GM19238 (cell line): ENCODE data around the gene RORC.
A peak's percentile ranks its signal among the peaks of the same experiment; 100 is the strongest.

Source experiments
- DNase-seq: peaks from one replicate; pipeline ENCODE4 v3.0.0; 2011; ENCODE audit warnings: low spot score; ENCODE audit not compliant: insufficient read length

Gene RORC

DNA sequence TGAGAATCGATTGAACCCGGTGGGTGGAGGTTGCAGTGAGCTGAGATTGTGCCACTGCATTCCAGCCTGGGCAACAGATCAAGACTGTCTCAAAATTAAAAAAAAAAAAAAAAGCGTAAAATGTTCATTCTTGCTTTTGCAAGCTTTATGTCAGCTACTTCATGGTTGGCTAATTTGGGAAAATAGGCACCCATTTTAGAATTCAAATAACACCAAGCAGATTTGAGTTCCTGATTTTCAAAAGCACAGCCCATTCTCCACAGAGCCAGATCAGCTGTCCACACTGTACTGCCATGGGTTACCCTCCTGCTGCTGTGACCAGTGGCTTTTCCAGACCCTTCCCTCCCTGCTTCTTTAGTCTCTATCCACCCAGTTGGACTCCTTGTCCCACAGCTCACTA is 17.5 kb upstream of the RORC start:
- DNase-seq: no peak

DNA sequence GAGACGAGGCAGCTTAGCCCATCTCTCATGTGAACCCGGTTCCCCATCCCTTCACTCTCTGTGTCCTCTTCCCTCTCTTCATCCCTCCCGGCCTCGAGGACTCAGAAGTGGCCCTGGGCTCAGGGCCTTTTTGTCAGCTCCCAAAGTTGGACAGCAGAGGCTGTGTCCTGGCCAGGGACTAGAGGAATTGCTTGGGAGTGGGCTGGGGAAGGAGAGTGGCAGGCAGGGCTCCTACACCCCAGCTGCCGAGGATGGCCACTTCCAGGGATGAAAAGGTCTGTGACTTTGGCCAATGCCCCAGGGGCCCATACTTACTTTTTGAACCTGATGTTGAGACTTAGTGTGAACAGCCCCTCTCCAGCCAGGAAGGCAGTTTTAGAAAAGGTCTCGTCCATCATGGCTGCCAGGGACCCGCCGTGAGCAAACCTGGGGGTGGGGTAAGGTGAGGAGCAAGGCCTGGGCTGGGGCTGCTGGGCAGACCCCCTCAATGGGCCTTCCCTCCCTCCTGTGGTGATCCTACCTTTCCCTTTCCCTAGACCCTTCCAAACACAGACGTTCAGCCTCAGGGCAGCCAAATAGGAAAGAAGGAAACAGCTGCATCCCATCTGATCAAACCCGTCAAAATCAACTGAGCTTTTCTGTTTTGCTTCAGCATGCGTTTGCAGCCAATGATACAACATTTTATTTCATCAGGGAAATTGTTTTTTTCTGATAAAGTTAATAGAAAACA is 16.4 kb upstream of the RORC start:
- DNase-seq: no peak

DNA sequence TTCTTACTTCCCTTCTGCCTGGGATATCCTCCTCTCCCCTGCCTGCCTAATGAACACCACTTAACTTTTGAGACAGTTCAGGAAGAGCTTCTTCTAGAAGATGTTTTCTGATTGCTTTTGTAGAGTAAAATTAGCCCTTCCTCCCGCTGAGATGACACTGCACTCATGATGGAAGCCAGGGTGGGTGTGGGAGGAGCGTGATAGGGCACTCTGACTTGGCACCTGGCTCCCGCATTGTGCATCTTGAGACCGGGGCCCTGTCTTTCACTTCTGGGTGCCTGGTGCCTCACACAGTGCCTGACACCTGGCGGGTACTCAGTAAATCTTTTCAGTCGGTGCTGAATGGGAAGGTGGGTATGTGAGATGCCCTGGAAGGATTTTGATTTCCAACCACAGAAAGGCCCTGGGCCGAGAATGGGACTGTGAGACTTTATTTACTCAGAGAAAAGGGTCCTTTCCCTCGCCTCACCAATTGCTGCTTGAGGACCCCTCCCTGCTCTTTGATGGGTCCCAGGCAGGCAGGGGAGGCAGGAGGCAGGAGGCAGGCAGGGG is 15.2 kb upstream of the RORC start:
- no peak for DNase-seq

DNA sequence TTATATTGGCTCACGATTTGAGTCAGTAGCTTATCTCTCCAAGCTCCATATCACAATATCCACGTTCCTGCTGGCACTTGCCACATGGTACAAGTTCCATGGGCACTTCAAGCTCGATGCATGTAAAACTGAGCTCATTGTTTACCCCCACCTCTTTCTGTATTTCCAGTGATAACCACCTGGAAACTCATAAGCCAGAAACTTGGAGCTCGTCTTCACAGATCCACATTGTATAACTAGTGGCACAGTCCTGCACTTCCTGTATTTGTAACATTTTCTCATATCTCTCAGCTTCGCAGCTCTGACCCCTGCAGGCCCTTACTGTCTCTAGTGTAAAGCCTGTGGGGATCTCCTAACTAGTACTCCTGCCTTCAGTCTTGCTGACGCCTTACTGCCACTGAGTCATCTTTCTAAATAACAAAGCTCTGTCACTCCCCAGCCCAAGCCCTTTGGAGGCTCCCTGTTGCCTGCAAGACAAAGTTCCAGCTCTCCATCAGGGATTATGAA is 14.5 kb upstream of the RORC start:
- DNase-seq: no peak

DNA sequence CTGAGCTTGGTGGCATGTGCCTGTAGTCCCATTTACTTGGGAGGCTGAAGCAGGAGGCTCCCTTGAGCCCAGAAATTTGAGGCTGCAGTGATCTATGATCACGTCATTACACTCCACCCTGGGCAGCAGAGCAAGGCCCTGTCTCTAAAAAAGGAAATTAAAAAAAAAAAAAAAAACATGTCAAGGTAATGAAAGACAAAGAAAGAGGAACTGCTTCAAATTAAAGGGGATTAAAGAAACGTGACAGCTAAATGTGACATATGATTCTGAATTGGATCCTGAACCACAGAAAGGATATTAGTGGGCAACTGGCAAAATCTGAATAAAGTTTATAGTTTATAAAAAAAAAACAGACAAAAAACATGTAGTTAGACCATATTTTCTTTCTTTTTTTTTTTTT is 11.8 kb upstream of the RORC start:
- DNase-seq: no peak

DNA sequence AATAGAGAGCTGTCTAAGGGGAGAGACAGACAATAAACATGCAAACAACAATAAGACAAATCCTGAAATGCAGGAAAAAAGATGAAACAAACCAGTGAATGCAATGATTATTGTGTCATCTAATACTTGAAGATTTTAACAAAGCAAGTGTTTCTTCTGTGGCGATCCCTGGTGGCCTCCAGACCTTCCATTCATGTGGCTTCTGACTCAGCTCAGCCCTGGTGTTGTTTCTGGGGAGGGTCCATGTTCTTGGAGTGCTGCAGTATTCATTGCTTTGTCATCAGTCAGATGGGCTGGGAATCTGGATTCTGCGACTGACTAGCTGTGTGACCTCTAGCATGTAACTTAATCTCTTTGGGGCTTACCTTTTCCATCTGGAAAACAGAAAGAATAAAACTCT is 9.5 kb upstream of the RORC start:
- no peak for DNase-seq

DNA sequence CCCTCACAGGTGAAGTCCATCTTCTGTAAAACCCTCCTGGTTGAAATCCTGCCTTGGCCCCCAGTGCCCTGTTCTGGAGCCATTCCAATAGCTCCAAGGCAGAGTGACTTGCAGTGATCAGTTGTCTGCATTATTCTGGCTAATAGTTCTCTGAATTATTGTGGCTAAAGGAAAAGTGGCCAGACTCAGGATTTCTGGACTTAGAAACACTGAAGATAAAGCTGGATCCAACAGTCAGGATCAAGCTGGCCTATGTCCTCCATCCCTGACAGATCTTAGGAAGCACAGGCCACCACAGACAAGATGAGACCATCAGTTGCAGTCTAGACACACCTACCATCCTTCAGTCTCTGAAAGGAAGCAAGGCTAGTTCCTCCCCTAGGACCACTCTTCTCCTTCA is 8.8 kb upstream of the RORC start:
- no peak for DNase-seq

DNA sequence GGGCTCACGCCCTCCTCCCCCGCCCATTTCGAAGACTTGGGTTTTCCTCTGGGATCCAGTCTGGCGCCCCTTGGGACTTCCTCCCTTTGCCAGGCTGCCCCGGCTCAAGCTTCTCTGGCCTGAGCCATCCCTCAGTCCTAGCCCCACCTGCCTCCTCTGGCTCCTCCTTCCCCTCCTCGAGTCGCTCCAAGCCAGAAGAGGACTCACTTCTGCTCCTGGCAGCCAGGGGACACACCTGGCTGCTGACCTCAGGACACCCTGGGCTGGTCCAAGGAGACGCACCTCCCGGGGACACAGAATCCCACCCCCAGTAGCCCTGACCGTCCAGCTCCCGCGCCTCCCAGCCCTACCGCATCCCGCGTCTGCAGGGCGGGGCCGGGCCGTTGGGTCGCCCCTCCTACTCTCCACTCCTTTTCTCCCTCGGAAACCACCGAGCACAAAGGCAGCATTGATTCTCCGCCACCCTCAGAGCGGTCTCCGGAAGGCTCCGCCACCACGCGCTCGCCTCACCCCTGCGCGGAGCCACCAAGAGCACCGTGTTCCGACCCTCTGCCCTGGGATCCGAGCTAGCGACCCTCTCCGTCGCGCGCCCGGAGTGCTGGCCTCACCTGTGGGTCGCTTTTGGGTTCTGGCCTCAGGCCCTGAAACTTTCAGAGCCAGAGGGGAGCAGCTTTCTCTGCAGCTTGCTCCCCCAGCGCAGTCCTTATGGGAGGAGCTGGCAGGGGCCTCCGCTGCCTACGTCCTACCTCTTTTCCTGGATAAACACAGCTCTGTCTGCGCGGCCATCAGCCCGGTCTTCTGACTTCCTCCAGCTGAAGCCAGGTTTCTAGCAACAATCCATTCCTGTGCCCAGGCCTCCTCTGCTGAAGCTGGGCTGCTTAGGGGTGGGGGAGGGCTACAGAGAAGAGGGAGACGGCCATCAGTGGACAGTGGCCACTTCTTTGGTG is 8.1 kb upstream of the RORC start, which contains the start of gene C2CD4D:
TSS of gene C2CD4D (minus strand) at position 364 of the 947 bp plus-strand sequence. CDS start 831 bp downstream, outside the sequence.
- peak; percentile 50 for DNase-seq

DNA sequence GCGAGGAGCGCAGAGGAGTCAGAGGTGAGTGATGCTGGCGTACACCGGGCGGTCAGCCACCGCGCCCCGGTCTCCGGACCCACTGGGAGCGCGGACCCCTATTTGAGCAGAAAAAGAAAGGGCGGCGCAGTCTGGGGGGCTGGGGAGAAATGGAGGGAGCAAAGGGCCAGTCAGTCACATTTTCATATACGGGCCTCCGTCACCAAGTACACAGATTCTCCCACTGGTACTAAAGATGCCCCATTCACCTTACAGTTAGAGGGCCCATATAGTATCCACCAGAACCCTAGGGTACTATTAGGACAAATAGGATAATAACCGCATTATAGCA is 7.4 kb upstream of the RORC start:
- DNase-seq: no peak

DNA sequence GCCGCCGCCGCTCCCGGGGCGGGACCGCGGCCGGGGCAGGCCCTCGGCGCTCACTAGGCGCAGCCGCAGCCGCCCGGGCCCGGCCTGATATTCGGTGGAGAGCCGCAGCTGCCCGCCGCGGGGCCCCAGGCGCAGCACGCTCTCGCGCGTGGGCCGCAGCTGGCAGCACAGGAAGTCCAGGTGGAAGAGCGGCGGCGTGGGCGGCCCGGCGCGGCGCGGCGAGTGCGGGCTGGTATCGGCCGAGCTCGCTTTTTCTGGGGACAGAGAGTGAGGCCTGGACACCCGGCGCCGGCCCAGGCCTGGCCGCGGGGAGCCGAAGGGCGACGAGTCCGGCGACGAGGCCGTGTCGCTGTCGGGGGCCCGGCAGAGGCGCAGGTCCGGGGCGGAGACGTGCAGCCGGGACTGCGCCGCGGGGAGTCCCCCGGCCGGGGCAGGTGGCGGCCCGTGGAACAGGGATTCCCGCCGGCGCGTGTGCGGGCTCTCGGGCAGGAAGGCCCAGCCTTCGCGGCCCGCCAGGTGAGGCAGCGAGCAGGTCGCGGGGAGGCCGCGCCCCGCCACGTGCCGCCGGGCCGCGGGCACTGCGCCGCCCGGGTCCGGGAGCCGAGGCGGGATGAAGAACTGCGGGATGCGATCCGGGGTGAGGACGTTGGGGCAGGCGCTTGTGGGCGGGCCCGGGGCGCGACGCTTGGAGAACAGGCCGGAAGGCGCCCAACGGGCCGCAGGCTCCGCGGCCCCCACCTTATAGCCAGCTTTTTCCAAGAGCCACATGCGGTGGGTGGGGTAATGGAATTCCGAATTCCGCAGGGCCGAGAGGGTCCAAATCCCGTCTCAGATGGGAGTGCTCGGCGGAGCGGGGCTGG is 6.8 kb upstream of the RORC start:
- DNase-seq: peak; percentile 61

DNA sequence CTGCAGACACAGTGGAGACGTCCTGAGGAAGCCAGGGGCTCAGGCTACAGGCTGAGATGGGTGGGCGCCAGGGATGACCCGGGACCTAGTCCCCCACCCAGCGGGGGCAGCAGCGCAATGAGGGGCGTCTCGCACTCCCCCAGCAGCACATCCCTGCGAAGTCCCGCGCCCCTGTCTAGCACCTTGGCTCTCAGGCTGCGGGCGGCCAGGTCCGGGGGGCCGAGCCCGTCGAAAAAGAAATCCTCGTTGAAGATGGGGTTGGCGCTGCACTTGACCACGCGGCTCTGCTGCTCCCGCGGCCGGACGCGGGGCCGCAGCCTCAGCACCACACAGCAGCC is 6.3 kb upstream of the RORC start:
- DNase-seq: no peak

DNA sequence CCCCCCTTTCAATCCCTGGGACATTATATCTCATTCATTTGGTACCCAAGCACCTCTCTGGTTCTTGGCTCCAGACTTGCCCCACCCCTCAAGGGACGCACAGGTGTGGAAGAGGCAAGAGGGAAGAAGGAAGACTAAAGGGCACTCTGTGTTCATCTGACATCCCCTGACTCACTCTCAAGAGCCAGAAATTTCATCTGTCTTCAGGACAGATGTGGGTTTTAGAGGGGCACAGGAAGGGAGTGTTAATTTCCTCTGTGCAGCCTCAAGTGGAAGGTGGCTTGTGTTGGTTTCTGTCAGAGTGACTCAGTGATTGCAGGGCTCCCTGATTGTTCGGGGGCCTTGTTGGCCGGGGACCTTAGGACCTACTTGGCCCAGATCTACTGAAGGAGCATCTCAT is 5.6 kb upstream of the RORC start:
- DNase-seq: no peak

DNA sequence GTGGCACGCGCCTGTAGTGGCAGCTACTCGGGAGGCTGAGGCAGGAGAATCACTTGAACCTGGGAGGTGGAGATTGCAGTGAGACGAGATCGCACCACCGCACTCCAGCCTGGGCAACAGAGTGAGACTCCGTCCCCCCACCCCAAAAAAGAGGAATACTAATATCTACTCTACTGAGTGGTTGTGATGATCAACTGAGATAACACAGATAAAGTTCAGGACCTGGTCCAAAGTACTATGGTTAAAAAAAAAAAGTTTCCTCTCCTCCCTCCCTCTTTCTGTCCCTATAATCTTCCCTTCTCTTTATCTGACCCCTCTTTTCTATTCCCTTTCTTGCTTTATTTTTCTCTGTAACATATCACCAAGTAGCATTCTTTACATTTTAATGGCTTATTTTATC is 4.0 kb upstream of the RORC start:
- DNase-seq: no peak

DNA sequence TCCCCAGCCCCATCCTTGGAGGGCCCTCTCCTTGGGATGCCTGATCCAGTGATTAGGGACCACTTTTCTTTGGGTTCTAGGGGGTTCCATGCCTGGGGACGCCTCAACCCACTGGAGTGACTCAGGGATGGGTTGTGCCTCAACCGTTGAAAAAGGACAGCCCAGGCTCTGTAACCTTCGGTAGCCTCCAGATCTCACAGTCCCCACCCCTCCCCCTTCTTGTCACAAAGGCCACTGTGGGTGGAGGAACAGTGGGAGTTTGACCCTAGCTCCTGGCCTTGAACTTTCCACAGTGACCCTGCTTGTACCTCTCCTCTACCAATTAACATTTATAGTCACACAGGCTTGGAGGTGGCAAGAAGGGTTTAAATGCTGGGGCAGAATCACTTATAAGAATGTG is 2.6 kb upstream of the RORC start:
- DNase-seq: no peak

DNA sequence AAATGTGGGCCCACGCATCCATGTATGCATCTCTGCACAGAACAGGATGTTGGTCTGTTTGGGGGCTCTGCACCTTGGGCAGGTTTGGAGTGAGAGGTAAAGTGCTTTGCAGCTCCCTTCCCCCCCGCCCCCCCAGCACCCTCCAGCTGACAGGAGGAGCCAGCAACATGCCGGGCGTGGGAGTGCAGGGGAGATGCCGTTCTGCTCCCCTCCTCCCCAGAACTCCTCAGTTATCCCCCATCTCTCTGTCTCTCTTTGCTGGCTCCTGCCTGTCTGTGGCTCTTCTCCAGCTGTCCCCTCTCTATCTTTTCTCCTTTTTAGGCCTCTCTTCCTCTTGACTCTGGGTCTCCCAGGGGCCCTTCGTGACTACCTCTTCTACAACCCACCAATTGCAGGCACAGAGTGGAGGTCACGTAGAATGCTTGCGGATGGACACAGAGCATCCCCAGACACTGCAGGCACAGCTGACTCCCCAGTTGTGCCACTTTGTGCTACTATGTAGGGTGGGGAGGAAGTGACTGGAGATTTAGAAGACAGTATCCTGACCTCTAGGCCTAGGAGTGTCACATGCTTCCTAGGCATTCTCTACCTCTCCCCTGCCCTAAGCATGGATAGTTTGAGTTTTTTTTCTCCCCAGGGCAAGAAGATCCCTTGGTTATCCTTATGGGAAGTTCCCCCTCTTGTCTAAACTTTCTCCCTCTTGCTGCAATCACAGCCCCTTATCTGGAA is 1.7 kb upstream of the RORC start:
- DNase-seq: no peak

DNA sequence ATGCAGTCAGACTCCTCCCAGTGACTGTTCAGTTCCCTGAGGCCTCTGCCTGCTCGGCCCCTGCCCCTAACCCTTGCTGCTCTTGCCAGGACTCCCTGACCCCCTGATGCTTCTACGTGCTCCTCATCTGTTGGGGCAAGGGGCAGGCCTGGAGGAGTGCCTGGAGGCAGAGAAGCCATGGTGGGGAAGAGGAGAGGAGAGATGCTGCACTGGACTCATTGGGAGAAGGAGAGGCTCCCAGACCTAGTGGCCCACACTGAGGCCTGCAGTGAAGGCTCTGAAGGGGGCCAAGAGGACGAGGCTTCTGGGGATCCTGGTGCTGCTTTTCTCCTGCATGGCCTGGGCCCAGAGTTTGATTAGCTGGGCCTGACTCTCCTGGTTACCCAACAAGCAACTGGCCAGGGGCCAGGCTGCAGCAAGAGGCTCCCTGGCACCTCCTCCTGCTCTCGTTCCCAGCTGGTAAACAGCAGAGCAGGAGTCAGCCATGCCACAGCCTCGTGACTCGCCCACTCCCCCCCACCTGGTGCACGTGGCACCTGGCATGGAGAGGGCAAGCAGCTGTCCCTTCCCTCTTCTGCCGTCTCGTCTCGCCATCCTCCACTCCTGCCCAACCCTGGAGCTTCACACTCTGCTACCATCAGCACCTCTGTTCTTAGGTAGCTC is 847 bp upstream of the RORC start:
- no peak for DNase-seq

DNA sequence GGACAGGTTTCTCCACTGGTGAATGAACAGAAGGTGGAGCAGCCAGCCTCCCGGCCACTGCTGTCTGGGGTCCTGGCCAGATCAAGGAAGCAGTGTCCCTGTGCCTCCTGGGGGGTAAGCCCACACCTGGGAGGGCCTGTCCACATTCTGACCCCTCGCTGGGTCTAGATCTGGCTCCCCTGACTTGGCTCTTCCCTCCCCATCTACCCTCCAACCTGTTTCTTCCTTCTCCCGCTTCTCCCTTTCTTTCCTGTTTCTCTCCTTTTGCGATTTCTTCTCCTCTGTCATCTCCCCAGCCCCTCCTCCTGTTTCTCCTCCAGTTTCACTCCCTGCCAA is 378 bp downstream of the RORC start:
- no peak for DNase-seq

DNA sequence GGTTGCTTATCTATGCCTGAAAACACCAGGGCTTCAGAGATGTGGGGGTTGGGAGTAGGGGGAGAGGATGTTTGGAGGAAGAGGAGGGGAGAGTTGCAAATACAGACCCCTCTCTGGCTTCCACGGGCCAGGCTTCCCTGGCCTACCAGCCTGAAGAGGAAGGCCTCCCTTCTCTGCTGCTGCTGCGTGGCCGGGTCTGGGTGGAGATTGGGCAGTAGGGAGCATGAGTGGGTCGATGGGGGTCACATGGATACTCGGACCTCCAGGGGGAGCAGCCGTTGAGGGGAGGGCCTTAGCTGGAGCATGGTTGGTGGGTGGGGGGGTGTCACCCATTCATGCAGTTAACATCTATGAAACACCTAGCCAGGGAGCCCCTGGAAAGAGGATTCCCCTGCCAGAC is 1.5 kb downstream of the RORC start:
- no peak for DNase-seq

DNA sequence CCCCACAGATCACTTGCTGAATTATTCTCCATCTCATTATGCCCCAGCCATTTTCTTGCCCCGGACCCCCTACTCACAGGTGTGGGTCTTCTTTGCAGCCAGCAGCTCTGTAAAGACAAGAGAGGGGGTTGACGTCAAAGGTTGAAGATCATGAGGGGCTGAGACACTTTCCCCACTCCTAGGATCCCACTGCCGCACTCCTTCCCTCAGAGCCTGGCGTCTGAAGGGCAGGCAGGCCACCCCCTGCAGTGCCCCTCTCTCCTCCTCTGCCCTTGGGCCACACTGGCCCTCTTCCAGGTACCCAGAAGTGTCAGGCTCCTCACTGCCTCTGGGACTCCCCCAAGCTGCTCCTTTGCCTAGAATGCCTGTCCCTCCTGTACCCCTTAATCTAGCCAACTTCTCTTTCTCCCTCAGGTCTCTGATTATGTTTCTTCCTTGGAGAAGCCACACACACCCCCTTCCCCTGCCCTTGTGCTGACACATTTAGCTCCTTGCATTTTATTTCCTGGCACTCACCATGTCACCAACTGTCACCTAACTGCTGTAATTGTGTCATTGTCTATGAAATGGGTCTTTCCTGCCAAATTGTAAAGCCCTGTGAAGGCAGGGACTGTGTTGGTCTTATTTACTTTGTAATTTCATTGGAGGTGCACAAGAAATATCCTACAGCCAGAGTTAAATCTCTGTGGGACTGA is 2.1 kb downstream of the RORC start:
- DNase-seq: no peak

DNA sequence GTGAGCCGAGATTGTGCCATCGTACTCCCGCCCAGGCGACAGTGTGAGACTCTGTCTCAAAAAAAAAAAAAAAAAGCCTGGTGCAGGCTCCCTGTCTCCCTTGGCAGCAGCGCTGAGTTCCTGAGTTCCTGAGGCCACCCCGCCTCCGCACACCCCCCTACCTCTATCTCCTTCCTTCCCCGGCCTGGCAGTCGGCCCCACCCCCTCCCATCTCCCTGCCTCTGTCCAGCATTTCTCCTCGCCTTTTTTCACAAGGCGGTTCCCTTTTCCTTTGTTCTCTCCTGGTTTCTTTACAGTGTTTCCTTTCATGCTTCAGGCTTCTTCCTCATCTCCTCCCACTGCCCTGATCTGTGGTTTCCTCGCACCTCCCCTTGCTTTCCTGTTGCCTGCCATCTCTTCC is 2.7 kb downstream of the RORC start:
- DNase-seq: no peak
